HEK293 (cell line): Measurements from ENCODE around the gene REN.
A peak's percentile ranks its signal among the peaks of the same experiment; 100 is the strongest.

Experiments
- CTCF ChIA-PET: fragments of 350-600 bp; formaldehyde crosslinking; extraction: SDS; loops from one replicate; lab custom pipeline; 2021; ENCODE audit warnings: antibody characterized with exemption; lab: Yijun Ruan, JAX
- POLR2A ChIA-PET: fragments of 300-600 bp; formaldehyde crosslinking; extraction: SDS; loops from one replicate; lab custom pipeline; 2020; ENCODE audit warnings: antibody characterized with exemption, inconsistent platforms; lab: Yijun Ruan, JAX
- H3K27ac ChIP-seq: fragments of 200-500 bp; sonication (Bioruptor generic); 2 replicates; pipeline ENCODE4 v1.5.1; 2014; ENCODE audit warnings: low read depth, low read length, control low read depth, inconsistent platforms; ENCODE audit errors: extremely low read depth
- H3K36me3 ChIP-seq, 2 experiments: fragments of 200-500 bp in 1 of 2; sonication (Bioruptor generic) in 1 of 2; 1 replicate in 1 of 2; 2 replicates in 1 of 2; pipeline ENCODE4 v1.5.1; 2014 to 2017; ENCODE audit warnings: inconsistent platforms in 2 of 2, low read length in 2 of 2; ENCODE audit not compliant: control insufficient read depth in 2 of 2, insufficient read depth in 1 of 2
- H3K4me1 ChIP-seq: fragments of 200-500 bp; sonication (Bioruptor generic); 2 replicates; pipeline ENCODE4 v1.5.1; 2014; ENCODE audit warnings: mild to moderate bottlenecking, low read length, inconsistent platforms; ENCODE audit not compliant: control insufficient read depth, insufficient read depth
- H3K4me3 ChIP-seq: 2 replicates; pipeline ENCODE4 v1.5.1; 2011; ENCODE audit warnings: low read depth, mild to moderate bottlenecking, control low read depth, low read length, moderate library complexity
- H3K9me3 ChIP-seq: fragments of 200-500 bp; sonication (Bioruptor generic); 2 replicates; pipeline ENCODE4 v1.5.1; 2014; ENCODE audit warnings: low read depth, low read length, inconsistent platforms; ENCODE audit not compliant: control insufficient read depth, insufficient read depth
- GLIS1 ChIP-seq: fragments of 450-650 bp; formaldehyde crosslinking; IDR thresholded peaks from 2 replicates; pipeline ENCODE4 v1.5.1; 2016; ENCODE audit warnings: missing biosample characterization, missing genetic modification characterization
- KLF8 ChIP-seq: fragments of 450-650 bp; formaldehyde crosslinking; IDR thresholded peaks from 2 replicates; pipeline ENCODE4 v1.5.1; 2016; ENCODE audit warnings: missing biosample characterization, missing genetic modification characterization
- SETDB1 ChIP-seq: IDR thresholded peaks from one replicate; pipeline ENCODE4 v1.6.1; 2017; ENCODE audit warnings: mild to moderate bottlenecking, low read length, moderate library complexity, mixed read lengths; ENCODE audit not compliant: insufficient read length
- SP2 ChIP-seq: fragments of 450-650 bp; formaldehyde crosslinking; IDR thresholded peaks from 2 replicates; pipeline ENCODE4 v1.5.1; 2016; ENCODE audit warnings: missing biosample characterization, missing genetic modification characterization
- TRIM28 ChIP-seq: IDR thresholded peaks from 2 replicates; pipeline ENCODE4 v1.6.1; 2011; ENCODE audit warnings: low read length, control low read depth, borderline replicate concordance
- WT1 ChIP-seq: fragments of 450-650 bp; formaldehyde crosslinking; IDR thresholded peaks from 2 replicates; pipeline ENCODE4 v1.5.1; 2016; ENCODE audit warnings: missing biosample characterization, missing genetic modification characterization
- ZFP41 ChIP-seq: fragments of 450-650 bp; formaldehyde crosslinking; IDR thresholded peaks from 2 replicates; pipeline ENCODE4 v1.5.1; 2016; ENCODE audit warnings: missing biosample characterization, missing genetic modification characterization, borderline replicate concordance
- ZNF121 ChIP-seq: fragments of 450-650 bp; formaldehyde crosslinking; IDR thresholded peaks from 2 replicates; pipeline ENCODE4 v1.5.1; 2016; ENCODE audit warnings: missing biosample characterization, missing genetic modification characterization
- ZNF184 ChIP-seq: fragments of 450-650 bp; IDR thresholded peaks from 2 replicates; pipeline ENCODE4 v1.5.1; 2018; ENCODE audit warnings: missing biosample characterization, mild to moderate bottlenecking, missing genetic modification characterization
- ZNF19 ChIP-seq: fragments of 450-650 bp; formaldehyde crosslinking; IDR thresholded peaks from 2 replicates; pipeline ENCODE4; 2016; ENCODE audit warnings: missing biosample characterization, missing genetic modification characterization, low read depth
- ZNF335 ChIP-seq: fragments of 450-650 bp; formaldehyde crosslinking; conservative IDR thresholded peaks from 2 replicates; pipeline ENCODE4 v1.5.1; 2016; ENCODE audit warnings: missing biosample characterization, missing genetic modification characterization
- ZNF558 ChIP-seq: fragments of 450-650 bp; formaldehyde crosslinking; IDR thresholded peaks from 2 replicates; pipeline ENCODE4 v1.5.1; 2016; ENCODE audit warnings: missing biosample characterization, missing genetic modification characterization
- ZNF654 ChIP-seq: fragments of 450-650 bp; formaldehyde crosslinking; IDR thresholded peaks from 2 replicates; pipeline ENCODE4 v1.5.1; 2016; ENCODE audit warnings: low read depth, missing biosample characterization, missing genetic modification characterization
- ZNF664 ChIP-seq: fragments of 450-650 bp; formaldehyde crosslinking; IDR thresholded peaks from 2 replicates; pipeline ENCODE4 v1.5.1; 2016; ENCODE audit warnings: missing biosample characterization, missing genetic modification characterization
- ZNF830 ChIP-seq: fragments of 450-650 bp; IDR thresholded peaks from 2 replicates; pipeline ENCODE4 v1.5.0; 2018; ENCODE audit warnings: missing biosample characterization, missing genetic modification characterization, low read depth, mild to moderate bottlenecking, moderate library complexity
- TF ChIP-seq, protein P1 (sequence below): fragments of 450-650 bp; IDR thresholded peaks from 2 replicates; pipeline ENCODE4 v1.5.1; 2018; ENCODE audit warnings: missing biosample characterization, mild to moderate bottlenecking, missing genetic modification characterization
- TF ChIP-seq, protein P2 (sequence below): fragments of 450-650 bp; formaldehyde crosslinking; IDR thresholded peaks from 2 replicates; pipeline ENCODE4 v1.5.1; 2016; ENCODE audit warnings: missing biosample characterization, missing genetic modification characterization
- TF ChIP-seq, protein P3 (sequence below): fragments of 450-650 bp; formaldehyde crosslinking; IDR thresholded peaks from 2 replicates; pipeline ENCODE4 v1.5.1; 2016; ENCODE audit warnings: missing biosample characterization, missing genetic modification characterization
- TF ChIP-seq, protein P4 (sequence below): fragments of 450-650 bp; formaldehyde crosslinking; IDR thresholded peaks from 2 replicates; pipeline ENCODE4 v1.5.1; 2016; ENCODE audit warnings: missing biosample characterization, missing genetic modification characterization
- TF ChIP-seq, protein P5 (sequence below): fragments of 450-650 bp; formaldehyde crosslinking; IDR thresholded peaks from 2 replicates; pipeline ENCODE4 v1.5.1; 2016; ENCODE audit warnings: missing biosample characterization, missing genetic modification characterization

The REN gene

DNA sequence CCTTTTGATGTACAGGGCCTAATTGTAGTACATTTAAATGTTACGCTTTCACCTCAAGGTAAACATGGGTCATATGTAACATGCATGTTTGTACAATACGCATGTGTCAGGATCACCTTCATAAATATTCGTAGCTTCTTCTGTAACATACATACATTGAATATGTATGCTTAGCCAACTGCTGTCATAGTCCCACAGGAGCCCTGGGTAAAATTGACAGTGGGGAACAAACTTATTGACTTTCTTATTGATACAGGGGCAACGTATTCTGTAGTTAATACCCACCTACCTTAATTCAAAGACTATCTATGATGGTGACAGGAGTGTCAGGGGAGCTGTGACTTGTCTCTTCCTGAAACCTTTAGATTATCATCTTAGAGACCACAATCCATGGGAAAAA, 3.7 kb upstream of the REN start:
- POLR2A ChIA-PET, result no interaction called here

DNA sequence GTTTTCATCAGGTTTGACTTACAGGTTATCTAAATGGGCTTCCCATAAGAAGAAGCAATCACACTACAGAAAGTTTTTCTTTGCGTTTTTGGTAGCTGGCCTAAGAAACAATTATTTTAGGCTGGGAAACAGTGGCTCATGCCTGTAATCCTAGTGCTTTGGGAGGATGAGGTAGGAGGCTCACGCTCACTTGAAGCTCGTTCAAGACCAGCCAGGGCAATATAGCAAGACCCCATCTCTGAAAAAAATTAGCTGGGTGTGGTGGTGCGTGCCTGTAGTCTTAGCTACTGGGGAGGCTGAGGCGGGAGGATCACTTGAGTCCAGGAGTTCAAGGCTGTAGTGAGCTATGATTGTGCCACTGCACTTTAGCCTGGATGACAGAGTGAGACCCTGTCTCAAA, 1.6 kb upstream of the REN start:
- POLR2A ChIA-PET, result interaction anchor here (0.6 kb wide), 1 partner anchor 1306 kb away, joined by 5 read pairs; no protein-coding TSS in a partner anchor
- Histone ChIP-seq H3K9me3 (no peaks in the 10 kb centered on the region), H3K27ac (no peak overlapping the region), H3K4me1 (no peaks in the 10 kb centered on the region), H3K36me3 (no peaks in the 10 kb centered on the region), H3K4me3 (no peak overlapping the region)
- CTCF ChIA-PET, result interaction anchor here (1.2 to 14.1 kb wide), 5 partner anchors 12 to 335 kb away, joined by 3 to 178 read pairs (median 6); partner anchors contain the start of gene PLEKHA6
- TF ChIP-seq ZNF664 (tag by site-specific recombination) (no peak), ZNF121 (tag by site-specific recombination) (peak; percentile 61; the same call in 1 of the 2 replicates), KLF8 (tag by site-specific recombination) (no peak), ZFP41 (tag by site-specific recombination) (no peak), ZNF19 (tag by site-specific recombination) (no peak)
- TF ChIP-seq, protein P1, sequence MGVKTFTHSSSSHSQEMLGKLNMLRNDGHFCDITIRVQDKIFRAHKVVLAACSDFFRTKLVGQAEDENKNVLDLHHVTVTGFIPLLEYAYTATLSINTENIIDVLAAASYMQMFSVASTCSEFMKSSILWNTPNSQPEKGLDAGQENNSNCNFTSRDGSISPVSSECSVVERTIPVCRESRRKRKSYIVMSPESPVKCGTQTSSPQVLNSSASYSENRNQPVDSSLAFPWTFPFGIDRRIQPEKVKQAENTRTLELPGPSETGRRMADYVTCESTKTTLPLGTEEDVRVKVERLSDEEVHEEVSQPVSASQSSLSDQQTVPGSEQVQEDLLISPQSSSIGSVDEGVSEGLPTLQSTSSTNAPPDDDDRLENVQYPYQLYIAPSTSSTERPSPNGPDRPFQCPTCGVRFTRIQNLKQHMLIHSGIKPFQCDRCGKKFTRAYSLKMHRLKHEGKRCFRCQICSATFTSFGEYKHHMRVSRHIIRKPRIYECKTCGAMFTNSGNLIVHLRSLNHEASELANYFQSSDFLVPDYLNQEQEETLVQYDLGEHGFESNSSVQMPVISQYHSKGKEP (tag by site-specific recombination), result no peak

More for the DNA sequence above, 3.7 kb upstream of the REN start:
- no peak overlapping the region for H3K27ac ChIP-seq
- H3K4me3 ChIP-seq, result no peak overlapping the region
- H3K9me3 ChIP-seq, result no peaks in the 10 kb centered on the region
- H3K36me3 ChIP-seq, result no peaks in the 10 kb centered on the region
- CTCF ChIA-PET, result interaction anchor here (0.7 to 14.1 kb wide), 7 partner anchors 7 to 229 kb away, joined by 3 to 178 read pairs (median 4); partner anchors contain the start of gene PLEKHA6
- no peaks in the 10 kb centered on the region for H3K4me1 ChIP-seq
- TF ChIP-seq SETDB1, result peak; percentile 97
- TF ChIP-seq WT1 (tag by site-specific recombination), result no peak
- TF ChIP-seq ZNF184 (tag by site-specific recombination), result 0 out of 2 replicates have a peak, but pooled peaks have one; percentile 30
- TF ChIP-seq ZNF830 (tag by site-specific recombination), result no peak
- TF ChIP-seq TRIM28, result peak; percentile 85; the same call in 1 of the 2 replicates

DNA sequence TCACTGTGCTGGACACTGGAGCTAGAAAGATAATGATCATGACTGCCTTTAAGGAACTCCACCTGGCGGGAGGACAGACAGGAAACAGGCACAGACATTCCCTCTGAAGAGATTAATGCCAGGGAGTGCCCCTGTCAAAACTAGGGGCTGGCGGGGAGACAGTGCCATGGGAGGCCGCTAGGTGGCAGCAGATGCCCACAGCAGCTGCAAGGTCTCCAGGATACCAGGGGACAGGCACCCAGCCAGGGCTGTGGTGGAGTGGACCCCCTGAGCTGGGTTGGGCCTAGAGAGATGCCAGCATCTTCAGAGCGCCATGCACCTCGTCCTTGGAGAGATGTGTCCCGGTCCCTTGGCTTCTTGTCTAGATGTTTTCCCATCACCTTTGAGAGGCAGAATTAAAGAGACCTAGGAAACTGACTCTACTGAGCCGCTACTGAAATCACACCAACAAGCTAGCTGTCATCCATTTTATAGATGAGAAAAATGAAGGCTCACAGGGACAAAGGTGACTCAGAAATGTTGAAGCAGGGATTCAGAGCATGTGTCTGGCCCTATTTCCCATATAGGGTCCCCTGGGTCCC, 3.6 kb downstream of the REN start:
- Histone ChIP-seq H3K9me3 (no peaks in the 10 kb centered on the region), H3K27ac (no peak overlapping the region), H3K4me1 (no peaks in the 10 kb centered on the region), H3K4me3 (no peak overlapping the region), H3K36me3 (no peaks in the 10 kb centered on the region)
- POLR2A ChIA-PET, result interaction anchor here (1.1 kb wide), 1 partner anchor 215 kb away, joined by 4 read pairs; no protein-coding TSS in a partner anchor
- CTCF ChIA-PET, result interaction anchor here (0.5 to 14.1 kb wide), 65 partner anchors 8 to 1252 kb away, joined by 3 to 178 read pairs (median 5); partner anchors contain the start of genes ETNK2, GOLT1A and PLEKHA6
- peak; percentile 46 for TF ChIP-seq ZNF335
- TF ChIP-seq, protein P2, sequence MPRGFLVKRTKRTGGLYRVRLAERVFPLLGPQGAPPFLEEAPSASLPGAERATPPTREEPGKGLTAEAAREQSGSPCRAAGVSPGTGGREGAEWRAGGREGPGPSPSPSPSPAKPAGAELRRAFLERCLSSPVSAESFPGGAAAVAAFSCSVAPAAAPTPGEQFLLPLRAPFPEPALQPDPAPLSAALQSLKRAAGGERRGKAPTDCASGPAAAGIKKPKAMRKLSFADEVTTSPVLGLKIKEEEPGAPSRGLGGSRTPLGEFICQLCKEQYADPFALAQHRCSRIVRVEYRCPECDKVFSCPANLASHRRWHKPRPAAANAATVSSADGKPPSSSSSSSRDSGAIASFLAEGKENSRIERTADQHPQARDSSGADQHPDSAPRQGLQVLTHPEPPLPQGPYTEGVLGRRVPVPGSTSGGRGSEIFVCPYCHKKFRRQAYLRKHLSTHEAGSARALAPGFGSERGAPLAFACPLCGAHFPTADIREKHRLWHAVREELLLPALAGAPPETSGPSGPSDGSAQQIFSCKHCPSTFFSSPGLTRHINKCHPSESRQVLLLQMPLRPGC (tag by site-specific recombination), result no peak
- TF ChIP-seq, protein P3, sequence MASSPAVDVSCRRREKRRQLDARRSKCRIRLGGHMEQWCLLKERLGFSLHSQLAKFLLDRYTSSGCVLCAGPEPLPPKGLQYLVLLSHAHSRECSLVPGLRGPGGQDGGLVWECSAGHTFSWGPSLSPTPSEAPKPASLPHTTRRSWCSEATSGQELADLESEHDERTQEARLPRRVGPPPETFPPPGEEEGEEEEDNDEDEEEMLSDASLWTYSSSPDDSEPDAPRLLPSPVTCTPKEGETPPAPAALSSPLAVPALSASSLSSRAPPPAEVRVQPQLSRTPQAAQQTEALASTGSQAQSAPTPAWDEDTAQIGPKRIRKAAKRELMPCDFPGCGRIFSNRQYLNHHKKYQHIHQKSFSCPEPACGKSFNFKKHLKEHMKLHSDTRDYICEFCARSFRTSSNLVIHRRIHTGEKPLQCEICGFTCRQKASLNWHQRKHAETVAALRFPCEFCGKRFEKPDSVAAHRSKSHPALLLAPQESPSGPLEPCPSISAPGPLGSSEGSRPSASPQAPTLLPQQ (tag by site-specific recombination), result 0 out of 2 replicates have a peak, but pooled peaks have one; percentile 36
- TF ChIP-seq, protein P4, sequence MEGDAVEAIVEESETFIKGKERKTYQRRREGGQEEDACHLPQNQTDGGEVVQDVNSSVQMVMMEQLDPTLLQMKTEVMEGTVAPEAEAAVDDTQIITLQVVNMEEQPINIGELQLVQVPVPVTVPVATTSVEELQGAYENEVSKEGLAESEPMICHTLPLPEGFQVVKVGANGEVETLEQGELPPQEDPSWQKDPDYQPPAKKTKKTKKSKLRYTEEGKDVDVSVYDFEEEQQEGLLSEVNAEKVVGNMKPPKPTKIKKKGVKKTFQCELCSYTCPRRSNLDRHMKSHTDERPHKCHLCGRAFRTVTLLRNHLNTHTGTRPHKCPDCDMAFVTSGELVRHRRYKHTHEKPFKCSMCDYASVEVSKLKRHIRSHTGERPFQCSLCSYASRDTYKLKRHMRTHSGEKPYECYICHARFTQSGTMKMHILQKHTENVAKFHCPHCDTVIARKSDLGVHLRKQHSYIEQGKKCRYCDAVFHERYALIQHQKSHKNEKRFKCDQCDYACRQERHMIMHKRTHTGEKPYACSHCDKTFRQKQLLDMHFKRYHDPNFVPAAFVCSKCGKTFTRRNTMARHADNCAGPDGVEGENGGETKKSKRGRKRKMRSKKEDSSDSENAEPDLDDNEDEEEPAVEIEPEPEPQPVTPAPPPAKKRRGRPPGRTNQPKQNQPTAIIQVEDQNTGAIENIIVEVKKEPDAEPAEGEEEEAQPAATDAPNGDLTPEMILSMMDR (tag by site-specific recombination), result peak; percentile 95
- TF ChIP-seq GLIS1, result peak; percentile 43; the same call in 1 of the 2 replicates
- TF ChIP-seq ZNF654 (tag by site-specific recombination), result peak; percentile 96
- TF ChIP-seq, protein P5, sequence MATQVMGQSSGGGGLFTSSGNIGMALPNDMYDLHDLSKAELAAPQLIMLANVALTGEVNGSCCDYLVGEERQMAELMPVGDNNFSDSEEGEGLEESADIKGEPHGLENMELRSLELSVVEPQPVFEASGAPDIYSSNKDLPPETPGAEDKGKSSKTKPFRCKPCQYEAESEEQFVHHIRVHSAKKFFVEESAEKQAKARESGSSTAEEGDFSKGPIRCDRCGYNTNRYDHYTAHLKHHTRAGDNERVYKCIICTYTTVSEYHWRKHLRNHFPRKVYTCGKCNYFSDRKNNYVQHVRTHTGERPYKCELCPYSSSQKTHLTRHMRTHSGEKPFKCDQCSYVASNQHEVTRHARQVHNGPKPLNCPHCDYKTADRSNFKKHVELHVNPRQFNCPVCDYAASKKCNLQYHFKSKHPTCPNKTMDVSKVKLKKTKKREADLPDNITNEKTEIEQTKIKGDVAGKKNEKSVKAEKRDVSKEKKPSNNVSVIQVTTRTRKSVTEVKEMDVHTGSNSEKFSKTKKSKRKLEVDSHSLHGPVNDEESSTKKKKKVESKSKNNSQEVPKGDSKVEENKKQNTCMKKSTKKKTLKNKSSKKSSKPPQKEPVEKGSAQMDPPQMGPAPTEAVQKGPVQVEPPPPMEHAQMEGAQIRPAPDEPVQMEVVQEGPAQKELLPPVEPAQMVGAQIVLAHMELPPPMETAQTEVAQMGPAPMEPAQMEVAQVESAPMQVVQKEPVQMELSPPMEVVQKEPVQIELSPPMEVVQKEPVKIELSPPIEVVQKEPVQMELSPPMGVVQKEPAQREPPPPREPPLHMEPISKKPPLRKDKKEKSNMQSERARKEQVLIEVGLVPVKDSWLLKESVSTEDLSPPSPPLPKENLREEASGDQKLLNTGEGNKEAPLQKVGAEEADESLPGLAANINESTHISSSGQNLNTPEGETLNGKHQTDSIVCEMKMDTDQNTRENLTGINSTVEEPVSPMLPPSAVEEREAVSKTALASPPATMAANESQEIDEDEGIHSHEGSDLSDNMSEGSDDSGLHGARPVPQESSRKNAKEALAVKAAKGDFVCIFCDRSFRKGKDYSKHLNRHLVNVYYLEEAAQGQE (tag by site-specific recombination), result 0 out of 2 replicates have a peak, but pooled peaks have one; percentile 10
- TF ChIP-seq ZNF558, result no peak
- no peak for TF ChIP-seq SP2 (tag by site-specific recombination)
